Activated naive CD4-positive, alpha-beta T cell treated with Interleukin-2 at 50 U/mL for 16 hours (primary cell): Measurements from ENCODE around the gene CUZD1.

Source experiments
- DNase-seq: peaks from one replicate; pipeline ENCODE4 v3.0.0-alpha.2; 2020

The CUZD1 gene

GRCh38 chr10:122853665-122854313, 8.1 kb upstream of the CUZD1 start:
- no peak for DNase-seq

GRCh38 chr10:122852261-122852660, 6.6 kb upstream of the CUZD1 start:
- no peak for DNase-seq

DNA sequence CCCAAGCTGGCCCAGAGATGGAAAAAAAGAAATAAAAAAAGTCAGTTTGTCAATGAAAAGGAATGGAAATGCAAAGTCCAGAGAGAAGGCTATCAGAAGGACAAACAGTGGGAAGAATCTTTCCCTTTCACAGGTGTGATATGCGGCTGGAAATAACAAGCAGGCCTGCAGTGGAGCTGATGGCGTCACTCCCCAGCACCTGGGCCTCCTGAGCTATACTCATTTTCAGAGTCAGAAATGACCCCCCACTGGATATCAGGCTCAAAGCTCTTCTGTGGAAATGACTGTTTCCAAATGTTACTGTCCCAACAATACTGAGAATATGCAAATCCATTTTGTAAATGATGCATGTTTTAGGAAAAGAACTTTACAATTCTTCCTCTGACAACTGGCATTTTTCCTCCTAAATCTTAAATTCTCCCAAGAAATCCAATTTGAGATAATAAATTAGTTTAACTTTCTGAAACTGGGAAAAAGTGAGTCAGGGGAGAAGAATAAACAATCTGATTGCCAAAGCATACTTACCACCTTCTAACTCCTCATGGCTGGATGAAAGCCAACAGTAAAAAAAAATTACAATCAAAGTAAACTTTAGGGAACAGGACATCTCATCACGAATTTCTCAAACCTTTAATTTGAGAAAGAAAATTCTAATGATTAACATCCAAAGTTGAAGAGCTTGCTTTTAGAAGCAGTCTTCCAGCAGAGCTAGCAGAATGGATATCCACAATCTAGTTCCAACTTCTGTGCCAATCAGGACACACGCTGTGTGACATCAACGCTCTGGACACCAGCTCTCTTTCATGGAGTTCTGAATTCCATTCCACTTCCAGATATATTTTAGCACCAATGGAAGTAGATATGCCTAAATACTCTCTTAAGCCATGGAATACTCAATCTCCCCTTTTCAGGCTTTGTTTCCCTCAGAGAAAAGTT, 5.3 kb upstream of the CUZD1 start:
- DNase-seq, result no peak

GRCh38 chr10:122849900-122850605, 4.4 kb upstream of the CUZD1 start:
- no peak for DNase-seq

- no peak for DNase-seq
Observed at GRCh38 chr10:122849090-122849489, 3.4 kb upstream of the CUZD1 start.

GRCh38 chr10:122847782-122848604, 2.3 kb upstream of the CUZD1 start:
- DNase-seq, result no peak

- DNase-seq, result no peak
Observed at GRCh38 chr10:122844146-122844545, 1.5 kb downstream of the CUZD1 start.

DNA sequence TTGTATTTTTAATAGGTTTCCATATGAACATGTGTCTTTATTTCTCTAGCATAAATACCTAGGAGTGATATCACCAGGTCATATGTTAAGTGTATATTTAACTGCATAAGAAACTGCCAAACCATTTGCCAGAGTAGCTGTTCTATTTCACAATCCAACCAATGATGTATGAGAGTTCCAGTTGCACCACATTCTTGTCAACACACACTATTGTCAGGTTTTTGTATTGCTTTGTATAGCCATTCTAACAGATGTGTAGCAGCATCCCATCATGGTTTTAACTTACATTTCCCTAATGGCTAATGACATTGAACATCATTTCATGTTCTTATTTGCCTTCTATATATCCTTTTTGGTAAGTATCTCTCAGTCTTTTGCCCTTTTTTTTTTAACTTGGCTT, 4.1 kb downstream of the CUZD1 start:
- no peak for DNase-seq

DNA sequence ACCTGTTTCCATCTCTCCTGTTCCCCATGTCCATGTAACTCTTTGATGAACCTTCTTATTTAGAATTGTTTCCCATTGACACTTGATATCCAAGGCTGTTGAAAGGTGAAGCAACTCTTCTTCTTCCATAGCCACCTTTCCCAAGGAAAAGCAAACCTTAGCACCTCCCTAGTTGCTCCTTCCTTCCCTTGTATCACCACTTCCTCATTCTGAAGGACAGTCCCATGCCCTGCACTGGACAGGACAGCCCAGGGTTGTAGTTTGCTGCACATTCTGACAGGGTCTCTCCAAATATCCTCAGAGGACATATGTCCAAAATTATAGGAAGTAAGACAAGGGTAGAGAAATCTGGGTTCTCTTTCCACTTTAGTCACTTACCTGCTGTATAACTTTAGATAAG, 6.2 kb downstream of the CUZD1 start:
- no peak for DNase-seq

DNA sequence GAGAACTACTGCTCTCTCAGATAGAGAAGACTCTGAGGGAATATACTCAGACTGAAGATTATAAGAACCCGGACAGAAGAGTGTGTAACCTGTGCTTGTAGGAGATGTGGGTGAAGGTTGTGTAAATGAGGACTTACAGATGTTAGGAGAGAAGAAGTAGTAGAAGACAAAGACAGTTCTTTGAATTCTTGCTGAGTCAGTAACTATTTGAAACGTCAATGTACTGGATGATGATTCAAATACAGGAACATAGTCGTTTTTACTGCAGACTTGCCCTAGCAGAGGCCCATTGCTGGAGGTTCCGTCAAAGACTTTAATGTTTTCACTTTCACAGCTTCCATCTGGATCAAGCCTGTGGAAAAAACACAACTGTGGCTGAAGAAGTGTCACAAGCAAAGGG, 6.8 kb downstream of the CUZD1 start:
- no peak for DNase-seq

DNA sequence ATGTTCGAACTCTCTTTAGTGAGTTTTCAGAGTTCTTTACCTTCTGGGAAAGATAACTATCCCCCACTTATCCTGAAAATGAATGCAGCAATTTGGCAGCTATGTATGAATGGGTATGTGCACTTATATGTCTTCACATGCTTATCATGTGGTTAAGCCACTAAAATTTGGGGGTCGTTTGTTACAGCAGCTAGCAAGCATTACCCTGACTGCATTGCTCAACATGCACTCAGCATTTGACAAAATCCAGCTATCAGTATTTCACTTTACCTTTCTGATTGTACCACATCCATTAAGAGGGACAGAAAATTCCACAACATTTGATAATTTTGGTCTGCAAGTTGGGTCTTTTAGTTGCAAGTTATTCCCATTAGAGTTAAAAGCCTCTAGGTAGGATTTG, 9.7 kb downstream of the CUZD1 start:
- DNase-seq, result no peak

- no peak for DNase-seq
Observed at GRCh38 chr10:122830965-122831353, 14.7 kb downstream of the CUZD1 start.

GRCh38 chr10:122830273-122830964, 15.2 kb downstream of the CUZD1 start:
- no peak for DNase-seq

DNA sequence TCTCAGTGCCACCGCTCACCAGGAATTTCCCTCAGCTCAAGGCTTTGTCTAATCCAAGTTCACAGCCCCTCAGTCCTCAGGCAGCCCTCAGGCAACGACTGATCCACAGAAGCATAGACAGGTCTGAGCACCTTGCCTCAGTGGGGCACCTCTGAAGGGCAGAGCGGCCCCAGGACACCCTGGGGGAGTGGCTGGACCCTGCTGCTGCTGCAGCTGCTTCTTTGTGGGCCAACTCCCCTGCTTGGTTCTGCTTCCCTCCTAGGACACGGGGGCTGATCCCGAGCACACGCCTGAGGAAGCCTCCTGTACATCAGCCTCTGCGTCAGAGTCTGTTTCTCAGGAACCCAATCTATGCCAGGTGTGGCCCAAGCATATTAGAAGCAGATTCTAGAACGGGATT, 16.2 kb downstream of the CUZD1 start:
- DNase-seq, result no peak

DNA sequence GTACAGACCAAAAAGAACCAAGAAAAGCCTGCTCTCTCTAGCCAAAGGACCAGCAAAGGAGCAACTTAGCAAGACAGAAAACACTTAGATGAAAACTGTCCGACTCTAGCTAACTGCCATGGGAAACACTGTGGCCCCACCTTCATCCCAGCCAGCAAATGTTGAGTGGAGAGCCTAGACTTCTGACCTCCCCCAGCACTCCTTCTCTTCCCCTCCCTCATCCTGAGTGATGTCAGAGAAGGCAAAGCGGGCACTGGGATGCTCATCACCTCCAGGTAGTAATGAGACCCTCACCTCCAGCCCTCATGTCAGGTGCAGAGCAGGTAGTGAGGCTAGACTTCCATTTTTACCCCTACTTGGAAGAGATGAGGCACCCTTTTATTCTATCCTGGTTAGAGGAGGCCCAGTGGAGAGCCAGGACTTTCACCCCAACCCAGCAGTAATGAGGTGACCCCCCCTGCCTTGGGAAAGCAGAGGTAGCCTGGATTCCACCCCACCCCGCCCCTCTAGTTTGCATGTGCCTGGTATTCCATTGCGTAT, 16.9 kb downstream of the CUZD1 start:
- DNase-seq, result no peak

- DNase-seq, result no peak
Observed at GRCh38 chr10:122827302-122827701, 18.4 kb downstream of the CUZD1 start.

DNA sequence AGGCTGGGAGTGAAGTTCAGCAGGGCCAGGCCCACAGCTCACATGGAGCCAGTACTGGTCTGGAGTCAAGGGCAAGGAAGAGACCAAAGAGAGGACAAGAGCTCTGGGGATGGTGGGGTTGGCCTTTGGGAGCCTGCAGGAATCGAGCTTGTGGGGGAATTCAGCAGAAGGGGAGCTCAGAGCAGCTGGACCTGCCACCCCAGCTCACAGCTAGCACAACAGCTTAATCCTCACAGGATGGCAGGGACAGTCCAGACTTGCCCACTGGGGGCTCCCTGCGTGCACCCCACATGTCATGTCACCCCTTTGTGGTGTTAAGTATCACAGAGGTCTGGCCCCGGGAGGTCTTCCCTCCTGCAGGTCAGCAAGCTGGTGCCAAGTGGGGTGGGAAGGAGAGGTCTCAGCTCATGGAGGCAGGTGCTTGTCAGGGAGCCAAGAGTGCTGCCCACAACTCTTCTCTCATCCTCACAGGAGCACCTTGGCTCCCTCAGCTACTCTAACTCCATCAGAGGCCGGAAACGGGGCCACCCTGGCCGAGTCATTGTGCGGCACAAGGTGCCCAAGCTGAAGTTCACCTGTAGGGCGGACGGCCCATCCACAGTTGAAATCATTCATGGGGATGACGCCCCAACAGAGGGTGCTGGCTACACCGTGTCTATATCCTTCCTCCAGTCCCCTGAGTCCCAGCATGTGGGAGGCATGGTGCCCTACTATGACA, 22.5 kb downstream of the CUZD1 start:
- no peak for DNase-seq

DNA sequence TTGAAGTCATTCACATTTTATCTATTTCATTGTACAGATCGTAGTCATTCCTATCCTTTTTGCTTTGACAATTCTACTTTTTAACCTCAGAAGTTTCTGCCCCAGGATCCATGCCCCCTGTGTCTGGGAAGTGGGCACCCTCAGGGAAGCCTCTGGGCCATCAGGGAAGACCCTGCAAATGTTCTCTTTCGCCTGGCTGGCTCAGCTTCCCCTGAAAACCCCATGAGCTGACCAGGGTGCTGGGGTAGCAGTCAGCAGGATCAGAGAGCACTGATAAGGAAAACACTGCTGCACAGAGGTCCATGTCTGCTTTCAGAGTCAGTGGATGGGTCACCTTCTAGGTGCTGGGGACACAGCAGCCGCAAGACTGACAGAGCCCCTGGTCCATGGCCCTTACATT, 23.8 kb downstream of the CUZD1 start:
- no peak for DNase-seq

- no peak for DNase-seq
Observed at GRCh38 chr10:122815458-122815857, 30.2 kb downstream of the CUZD1 start.

- DNase-seq, result no peak
Observed at GRCh38 chr10:122814493-122814892, 31.2 kb downstream of the CUZD1 start.

GRCh38 chr10:122812751-122813150, 32.9 kb downstream of the CUZD1 start:
- DNase-seq, result no peak
